Panc1 (cell line): ENCODE data around the gene KCNIP4. TPM values are rescaled to one million over a fixed set of nuclear protein-coding genes. Genes with fewer than 3 reads are reported as not detected.

ENCODE experiments used
- ATAC-seq: fragments of 200-7000 bp; cut with Tn5 transposase; 2 replicates; pipeline ENCODE4 v1.9.1; 2020; ENCODE audit warnings: mild to moderate bottlenecking, moderate library complexity
- BruUV-seq: library from RNA; stranded (reverse); fragments of 400-500 nt; replicated peaks from 2 replicates; lab custom pipeline; 2021; lab: Mats Ljungman, UMichigan
- CTCF ChIA-PET: fragments of 300-600 bp; sonication (Branson Sonifier 250); formaldehyde crosslinking; loops from one replicate; lab custom pipeline; 2022; ENCODE audit warnings: antibody characterized with exemption; lab: Charles Lee
- POLR2A ChIA-PET: fragments of 300-600 bp; sonication (Branson Sonifier 250); formaldehyde crosslinking; loops from one replicate; lab custom pipeline; 2022; ENCODE audit warnings: antibody characterized with exemption; lab: Charles Lee
- DNase-seq: peaks from one replicate; pipeline ENCODE4 v3.0.0-alpha.2; 2010; ENCODE audit warnings: low read depth, low spot score
- H3K27ac ChIP-seq: 2 replicates; pipeline ENCODE4 v1.5.1; 2011; ENCODE audit warnings: mild to moderate bottlenecking, low read length, inconsistent platforms
- H3K27me3 ChIP-seq: fragments of 200-500 bp; sonication (Bioruptor generic); 2 replicates; pipeline ENCODE4 v1.6.0; 2014; ENCODE audit warnings: low read length, inconsistent platforms; ENCODE audit not compliant: control insufficient read depth, insufficient read depth
- H3K36me3 ChIP-seq: fragments of 200-500 bp; sonication (Bioruptor generic); 2 replicates; pipeline ENCODE4 v1.5.1; 2014; ENCODE audit warnings: inconsistent platforms, mild to moderate bottlenecking, low read length, moderate library complexity; ENCODE audit not compliant: control insufficient read depth, insufficient read depth
- H3K4me1 ChIP-seq: 2 replicates; pipeline ENCODE4 v1.5.1; 2011; ENCODE audit warnings: inconsistent platforms, mild to moderate bottlenecking, low read length, moderate library complexity; ENCODE audit not compliant: control insufficient read depth, insufficient read depth
- H3K4me3 ChIP-seq, 2 experiments: 2 replicates each; pipeline ENCODE4 v1.5.1; 2011 to 2012; ENCODE audit warnings: low read depth in 2 of 2, low read length in 2 of 2, mild to moderate bottlenecking in 2 of 2, inconsistent platforms in 1 of 2, moderate library complexity in 1 of 2
- H3K9me3 ChIP-seq: fragments of 200-500 bp; sonication (Bioruptor generic); 2 replicates; pipeline ENCODE4 v1.5.1; 2014; ENCODE audit warnings: low read depth, mild to moderate bottlenecking, inconsistent platforms, low read length, moderate library complexity; ENCODE audit not compliant: control insufficient read depth, insufficient read depth
- CTCF ChIP-seq: fragments of 450-650 bp; IDR thresholded peaks from 2 replicates; pipeline ENCODE4 v1.5.1; 2017; ENCODE audit warnings: mild to moderate bottlenecking
- POLR2AphosphoS5 ChIP-seq: IDR thresholded peaks from 2 replicates; pipeline ENCODE4 v1.6.1; 2012; ENCODE audit warnings: mild to moderate bottlenecking, low read depth, low read length, moderate library complexity
- REST ChIP-seq, 2 experiments: IDR thresholded peaks; 2 replicates each; pipeline ENCODE4 v1.6.1; 2011 to 2012; ENCODE audit warnings: low read depth in 2 of 2, control low read depth in 1 of 2, low read length in 1 of 2, mild to moderate bottlenecking in 1 of 2, moderate library complexity in 1 of 2; ENCODE audit not compliant: insufficient read depth in 1 of 2
- SIN3A ChIP-seq: IDR thresholded peaks from 2 replicates; pipeline ENCODE4 v1.6.1; 2012; ENCODE audit warnings: low read depth, mild to moderate bottlenecking, low read length, moderate library complexity, borderline replicate concordance; ENCODE audit not compliant: insufficient read depth
- TCF7L2 ChIP-seq: IDR thresholded peaks from 2 replicates; pipeline ENCODE4 v1.6.1; 2011; ENCODE audit warnings: mild to moderate bottlenecking, low read depth, low read length, inconsistent platforms
- in situ Hi-C: cut with HindIII; loops from 2 replicates; pipeline ENCODE4 v1.10.0; 2016; ENCODE audit warnings: low sequenced_read_pairs, low pct_unique_long_range_greater_than_20kb
- intact Hi-C: fragments of 100-400 bp; cut with micrococcal nuclease; formaldehyde crosslinking; loops from one replicate; pipeline ENCODE4 v1.10.0; 2022; ENCODE audit not compliant: unreplicated experiment
- total RNA-seq: library from RNA; stranded (reverse); gene quantifications from one replicate; pipeline ENCODE4 v1.2.1, GENCODE V29; 2021; ENCODE audit not compliant: unreplicated experiment

Gene KCNIP4
- total RNA-seq, 1 experiment from 2014 or later = not detected

DNA sequence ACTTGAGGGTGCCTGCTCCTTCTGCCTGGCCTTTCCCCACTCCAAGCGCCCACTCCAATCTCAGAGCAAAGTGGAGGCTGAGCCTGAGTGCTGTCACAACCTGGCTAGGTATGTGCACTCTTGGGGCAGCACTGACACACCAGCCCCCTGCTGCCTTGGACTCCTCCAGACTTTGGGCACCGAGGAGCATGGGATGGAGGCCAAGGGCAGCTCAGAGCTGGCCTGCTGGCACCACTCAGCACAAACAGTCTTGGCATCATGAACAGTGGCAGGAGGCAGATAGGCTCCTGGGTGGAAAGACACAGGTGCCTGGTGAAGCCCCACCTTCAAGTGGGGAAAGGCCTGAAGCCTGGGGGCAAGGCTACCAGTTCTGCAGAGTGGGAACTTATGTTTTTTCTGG is 91.8 kb downstream of the KCNIP4 start:
- H3K27ac ChIP-seq = no peak overlapping the region
- H3K4me1 ChIP-seq = no peaks in the 10 kb centered on the region
- in situ Hi-C loops (no loop called here), intact Hi-C loops (no loop called here)
- CTCF ChIA-PET = no interaction called here
- no peak for DNase-seq
- H3K9me3 ChIP-seq = no peaks in the 10 kb centered on the region
- H3K4me3 ChIP-seq = no peak overlapping the region
- no TSS peak for BruUV-seq
- no peaks in the 10 kb centered on the region for H3K27me3 ChIP-seq
- no peak for ATAC-seq
- no peaks in the 10 kb centered on the region for H3K36me3 ChIP-seq
- TF ChIP-seq POLR2AphosphoS5 = no peak
- no peak for TF ChIP-seq CTCF
- no peak for TF ChIP-seq REST (IDR thresholded peaks at IDR 0.05; ENCODE audit: insufficient read depth in 1 of 2, low read depth in 2 of 2, low read length in 1 of 2)
- TF ChIP-seq SIN3A = no peak
- TF ChIP-seq TCF7L2 = no peak
- POLR2A ChIA-PET = no interaction called here

GRCh38 chr4:21856301-21856700 is 92.3 kb downstream of the KCNIP4 start:
- no peaks in the 10 kb centered on the region for H3K9me3 ChIP-seq
- no peak overlapping the region for H3K4me3 ChIP-seq
- ChIA-PET CTCF (no interaction called here), POLR2A (no interaction called here)
- H3K4me1 ChIP-seq = no peaks in the 10 kb centered on the region
- TF ChIP-seq POLR2AphosphoS5 (no peak), CTCF (no peak), SIN3A (no peak), TCF7L2 (no peak), REST (IDR thresholded peaks at IDR 0.05; ENCODE audit: insufficient read depth in 1 of 2, low read depth in 2 of 2, low read length in 1 of 2) (no peak)
- intact Hi-C loops = no loop called here
- DNase-seq (no peak), ATAC-seq (no peak)
- H3K36me3 ChIP-seq = no peaks in the 10 kb centered on the region
- no peaks in the 10 kb centered on the region for H3K27me3 ChIP-seq
- BruUV-seq = no TSS peak
- in situ Hi-C loops = no loop called here
- no peak overlapping the region for H3K27ac ChIP-seq
